Measurements from ENCODE around the gene ANKRD33. TPM values are rescaled to one million over a fixed set of nuclear protein-coding genes. Genes with fewer than 3 reads are reported as not detected.
A peak's percentile ranks its signal among the peaks of the same experiment; 100 is the strongest.
"Not testable (repeated sequence)": the region's sequence is repeated elsewhere in the genome, so short reads cannot be mapped to it uniquely, and the experiment has no call there.

ANKRD33 gene
- total RNA-seq, 1 donor from 2014 or later: not detected

GRCh38 chr12:51873251-51873994 lies 14.5 kb upstream of the ANKRD33 start:
- DNase-seq (ENCODE audit: low read depth): no peak

GRCh38 chr12:51874000-51874399 lies 13.9 kb upstream of the ANKRD33 start:
- DNase-seq (ENCODE audit: low read depth): no peak

- DNase-seq (ENCODE audit: low read depth): no peak
Observed at GRCh38 chr12:51874486-51874885, 13.4 kb upstream of the ANKRD33 start.

- no peak for DNase-seq (ENCODE audit: low read depth)
Observed at GRCh38 chr12:51879102-51879501, 8.8 kb upstream of the ANKRD33 start.

GRCh38 chr12:51883295-51883694 lies 4.6 kb upstream of the ANKRD33 start:
- DNase-seq (ENCODE audit: low read depth): no peak

GRCh38 chr12:51883998-51884675 lies 3.8 kb upstream of the ANKRD33 start:
- DNase-seq (ENCODE audit: low read depth): no peak

- peak; percentile 61 for DNase-seq (ENCODE audit: low read depth)
Observed at GRCh38 chr12:51884676-51885229, 3.1 kb upstream of the ANKRD33 start.

GRCh38 chr12:51885294-51886020 lies 2.4 kb upstream of the ANKRD33 start:
- DNase-seq (ENCODE audit: low read depth): not testable (repeated sequence)

- DNase-seq (ENCODE audit: low read depth): peak; percentile 75
Observed at GRCh38 chr12:51886021-51886710, 1.7 kb upstream of the ANKRD33 start.

- DNase-seq (ENCODE audit: low read depth): no peak
Observed at GRCh38 chr12:51888316-51889215, 663 bp downstream of the ANKRD33 start.

GRCh38 chr12:51889216-51890132 lies 1.6 kb downstream of the ANKRD33 start:
- DNase-seq (ENCODE audit: low read depth): no peak

GRCh38 chr12:51890133-51890464 lies 2.2 kb downstream of the ANKRD33 start:
- no peak for DNase-seq (ENCODE audit: low read depth)

- DNase-seq (ENCODE audit: low read depth): no peak
Observed at GRCh38 chr12:51890511-51891171, 2.7 kb downstream of the ANKRD33 start.

GRCh38 chr12:51891843-51892242 lies 3.9 kb downstream of the ANKRD33 start:
- peak; percentile 28 for DNase-seq (ENCODE audit: low read depth)

GRCh38 chr12:51893786-51894185 lies 5.9 kb downstream of the ANKRD33 start:
- DNase-seq (ENCODE audit: low read depth): no peak

- no peak for DNase-seq (ENCODE audit: low read depth)
Observed at GRCh38 chr12:51895378-51896135, 7.7 kb downstream of the ANKRD33 start.

- no peak for DNase-seq (ENCODE audit: low read depth)
Observed at GRCh38 chr12:51896236-51896635, 8.3 kb downstream of the ANKRD33 start.

- no peak for DNase-seq (ENCODE audit: low read depth)
Observed at GRCh38 chr12:51897181-51897580, 9.3 kb downstream of the ANKRD33 start.
